ENCODE results near the gene GTF2A2. TPM values are rescaled to one million over a fixed set of nuclear protein-coding genes. Genes with fewer than 3 reads are reported as not detected.

The GTF2A2 gene
- total RNA-seq, 1 donor from 2014 or later = 59.4 TPM

GRCh38 chr15:59609730-59610712 lies 47.3 kb downstream of the GTF2A2 start:
- DNase-seq (ENCODE audit: low read depth, low spot score) = no peak

- no peak for DNase-seq (ENCODE audit: low read depth, low spot score)
Measured at GRCh38 chr15:59605994-59606393, 51.3 kb downstream of the GTF2A2 start.

- DNase-seq (ENCODE audit: low read depth, low spot score) = no peak
Measured at GRCh38 chr15:59598461-59598860, 58.9 kb downstream of the GTF2A2 start.

GRCh38 chr15:59596640-59597039 lies 60.7 kb downstream of the GTF2A2 start:
- no peak for DNase-seq (ENCODE audit: low read depth, low spot score)

- no peak for DNase-seq (ENCODE audit: low read depth, low spot score)
Measured at GRCh38 chr15:59595434-59595915, 61.8 kb downstream of the GTF2A2 start.

GRCh38 chr15:59594991-59595390 lies 62.3 kb downstream of the GTF2A2 start:
- no peak for DNase-seq (ENCODE audit: low read depth, low spot score)

- DNase-seq (ENCODE audit: low read depth, low spot score) = no peak
Measured at GRCh38 chr15:59594493-59594942, 62.8 kb downstream of the GTF2A2 start.

- DNase-seq (ENCODE audit: low read depth, low spot score) = no peak
Measured at GRCh38 chr15:59591356-59591755, 66.0 kb downstream of the GTF2A2 start.

- no peak for DNase-seq (ENCODE audit: low read depth, low spot score)
Measured at GRCh38 chr15:59590027-59590426, 67.3 kb downstream of the GTF2A2 start.

Other genes starting within 250 kb of the GTF2A2 start
- 0.07 and 0.18 TPM in 2 replicates for gene FAM81A, start 219.3 kb downstream of the GTF2A2 start, total RNA-seq
- gene GCNT3, start 45.7 kb downstream of the GTF2A2 start, total RNA-seq = 0.14 TPM in 1 of 2 replicates, not detected in the other
- 151 and 201 TPM in 2 replicates for gene BNIP2, start 31.8 kb upstream of the GTF2A2 start, total RNA-seq